Mesenchymal stem cell (in vitro differentiated cells and primary cell): ENCODE data around the gene CDKN2D.

Experiments used
- DNase-seq: peaks from one replicate; pipeline ENCODE4 v3.0.0-alpha.2; 2013
- H2AFZ ChIP-seq: one replicate; pipeline ENCODE4 v1.6.1; 2013; ENCODE audit warnings: low read depth, mild to moderate bottlenecking, control low read depth, inconsistent platforms, low read length, moderate library complexity
- H2AK5ac ChIP-seq: 2 replicates; pipeline ENCODE4 v1.6.1; 2013; ENCODE audit warnings: low read length, moderate library complexity, mild to moderate bottlenecking, inconsistent platforms; ENCODE audit not compliant: severe bottlenecking
- H2BK120ac ChIP-seq: one replicate; pipeline ENCODE4 v1.6.1; 2013; ENCODE audit warnings: low read depth, mild to moderate bottlenecking, inconsistent platforms, low read length, moderate library complexity
- H2BK12ac ChIP-seq, 2 experiments: one replicate each; pipeline ENCODE4 v1.6.1; 2013; ENCODE audit warnings: inconsistent platforms in 2 of 2, low read length in 2 of 2, mild to moderate bottlenecking in 2 of 2, moderate library complexity in 2 of 2, control low read depth in 1 of 2
- H2BK15ac ChIP-seq: one replicate; pipeline ENCODE4 v1.6.1; 2013; ENCODE audit warnings: mild to moderate bottlenecking, low read depth, inconsistent platforms; ENCODE audit not compliant: poor library complexity, severe bottlenecking
- H2BK5ac ChIP-seq: 2 replicates; pipeline ENCODE4 v1.6.1; 2013; ENCODE audit warnings: low read depth, mild to moderate bottlenecking, low read length, control low read depth, inconsistent platforms; ENCODE audit not compliant: poor library complexity, severe bottlenecking
- H3K14ac ChIP-seq, 2 experiments: one replicate each; pipeline ENCODE4 v1.6.1; 2013; ENCODE audit warnings: inconsistent platforms in 2 of 2, low read length in 2 of 2, control low read depth in 1 of 2, mild to moderate bottlenecking in 1 of 2, moderate library complexity in 1 of 2
- H3K18ac ChIP-seq, 2 experiments: one replicate each; pipeline ENCODE4 v1.6.1; 2013; ENCODE audit warnings: inconsistent platforms in 2 of 2, low read length in 2 of 2, control low read depth in 1 of 2, low read depth in 1 of 2, mild to moderate bottlenecking in 1 of 2
- H3K23ac ChIP-seq, 2 experiments: one replicate each; pipeline ENCODE4 v1.6.1; 2013; ENCODE audit warnings: inconsistent platforms in 2 of 2, low read length in 2 of 2, mild to moderate bottlenecking in 2 of 2, moderate library complexity in 2 of 2, control low read depth in 1 of 2
- H3K27ac ChIP-seq: 2 replicates; pipeline ENCODE4 v1.5.1; 2013; ENCODE audit warnings: mild to moderate bottlenecking, moderate library complexity, low read length, control low read depth, inconsistent platforms; ENCODE audit not compliant: poor library complexity, severe bottlenecking
- H3K27me3 ChIP-seq, 2 experiments: 2 replicates each; pipeline versions ENCODE4 v1.6.1 to v1.7.0; 2013; ENCODE audit warnings: low read length in 2 of 2, mild to moderate bottlenecking in 2 of 2, moderate library complexity in 2 of 2, control low read depth in 1 of 2, inconsistent platforms in 1 of 2; ENCODE audit not compliant: control insufficient read depth in 1 of 2, insufficient read depth in 1 of 2
- H3K36me3 ChIP-seq, 2 experiments: 2 replicates each; pipeline versions ENCODE4 v1.6.1 to v1.7.0; 2013; ENCODE audit warnings: low read length in 2 of 2, control low read depth in 1 of 2, inconsistent platforms in 1 of 2, low read depth in 1 of 2, mild to moderate bottlenecking in 1 of 2; ENCODE audit not compliant: insufficient read depth in 2 of 2, control insufficient read depth in 1 of 2
- H3K4ac ChIP-seq, 2 experiments: one replicate each; pipeline ENCODE4 v1.6.1; 2013; ENCODE audit warnings: inconsistent platforms in 2 of 2, low read length in 2 of 2, mild to moderate bottlenecking in 2 of 2, moderate library complexity in 2 of 2, control low read depth in 1 of 2, low read depth in 1 of 2
- H3K4me1 ChIP-seq: 2 replicates; pipeline ENCODE4 v1.6.1; 2013; ENCODE audit warnings: low read depth, low read length, control low read depth; ENCODE audit not compliant: control insufficient read depth, insufficient read depth
- H3K4me2 ChIP-seq: 2 replicates; pipeline ENCODE4 v1.6.1; 2013; ENCODE audit warnings: low read length, mild to moderate bottlenecking, inconsistent platforms; ENCODE audit not compliant: poor library complexity, severe bottlenecking
- H3K4me3 ChIP-seq, 2 experiments: 2 replicates each; pipeline versions ENCODE4 v1.5.1 to v1.7.0; 2013; ENCODE audit warnings: low read length in 2 of 2, mild to moderate bottlenecking in 2 of 2, control low read depth in 1 of 2, low read depth in 1 of 2; ENCODE audit not compliant: insufficient read depth in 1 of 2
- H3K79me1 ChIP-seq: replicated peaks from 2 replicates; pipeline ENCODE4 v1.6.1; 2013; ENCODE audit warnings: mild to moderate bottlenecking, control low read depth, low read length, inconsistent platforms; ENCODE audit not compliant: poor library complexity, severe bottlenecking
- H3K9ac ChIP-seq: 2 replicates; pipeline ENCODE4 v1.7.0; 2013; ENCODE audit warnings: mild to moderate bottlenecking, low read length, moderate library complexity
- H3K9me3 ChIP-seq: 2 replicates; pipeline ENCODE4 v1.7.0; 2013; ENCODE audit warnings: mild to moderate bottlenecking, low read length; ENCODE audit not compliant: control insufficient read depth
- H4K8ac ChIP-seq: one replicate; pipeline ENCODE4 v1.6.1; 2013; ENCODE audit warnings: inconsistent platforms, mild to moderate bottlenecking, low read length, moderate library complexity
- H4K91ac ChIP-seq: one replicate; pipeline ENCODE4 v1.6.1; 2013; ENCODE audit warnings: mild to moderate bottlenecking, low read length, inconsistent platforms
- WGBS: methylation state at CpG from one replicate; pipeline ENCODE4 v1.1.7; 2013; ENCODE audit warnings: mixed read lengths; 5-methylcytosine and 5-hydroxymethylcytosine counted together

The CDKN2D gene

GRCh38 chr19:10550336-10550735 lies 18.4 kb downstream of the CDKN2D start:
- Histone ChIP-seq H3K18ac (no peak overlapping the region), H2AK5ac (no peak overlapping the region), H3K4ac (no peak overlapping the region), H4K8ac (no peak overlapping the region), H3K27ac (no peak overlapping the region), H3K14ac (no peak overlapping the region), H3K9me3 (no peaks in the 10 kb centered on the region), H3K27me3 (no peaks in the 10 kb centered on the region), H2BK12ac (no peak overlapping the region), H3K79me1 (peaks cover 27% of the 10 kb centered on the region), H2BK5ac (no peak overlapping the region), H3K4me3 (no peak overlapping the region), H2BK15ac (no peak overlapping the region), H3K36me3 (peaks cover 57 to 67% of the 10 kb centered on the region in 2 experiments), H2BK120ac (no peak overlapping the region), H4K91ac (no peak overlapping the region), H3K4me1 (peaks cover 3% of the 10 kb centered on the region), H3K23ac (no peak overlapping the region), H2AFZ (no peak overlapping the region), H3K9ac (no peak overlapping the region), H3K4me2 (no peak overlapping the region)
- DNase-seq: no peak
- 96% methylated on average over 5 of the region's 6 CpGs for WGBS

GRCh38 chr19:10549733-10550132 lies 19.0 kb downstream of the CDKN2D start:
- H3K18ac ChIP-seq: no peak overlapping the region
- H3K79me1 ChIP-seq: peaks cover 29% of the 10 kb centered on the region
- H2BK5ac ChIP-seq: no peak overlapping the region
- H3K36me3 ChIP-seq: peaks cover 52 to 61% of the 10 kb centered on the region in 2 experiments
- DNase-seq: no peak
- no peak overlapping the region for H2BK12ac ChIP-seq
- no peak overlapping the region for H3K4me2 ChIP-seq
- H3K9me3 ChIP-seq: no peaks in the 10 kb centered on the region
- no peak overlapping the region for H3K14ac ChIP-seq
- no peaks in the 10 kb centered on the region for H3K27me3 ChIP-seq
- H2BK120ac ChIP-seq: no peak overlapping the region
- WGBS: 98% methylated on average over 7 of the region's 7 CpGs
- H3K4me1 ChIP-seq: peaks cover 6% of the 10 kb centered on the region
- H2BK15ac ChIP-seq: no peak overlapping the region
- H3K9ac ChIP-seq: no peak overlapping the region
- no peak overlapping the region for H4K8ac ChIP-seq
- H3K4ac ChIP-seq: no peak overlapping the region
- no peak overlapping the region for H3K23ac ChIP-seq
- H2AK5ac ChIP-seq: no peak overlapping the region
- H3K4me3 ChIP-seq: no peak overlapping the region
- H2AFZ ChIP-seq: no peak overlapping the region
- no peak overlapping the region for H4K91ac ChIP-seq
- no peak overlapping the region for H3K27ac ChIP-seq

DNA sequence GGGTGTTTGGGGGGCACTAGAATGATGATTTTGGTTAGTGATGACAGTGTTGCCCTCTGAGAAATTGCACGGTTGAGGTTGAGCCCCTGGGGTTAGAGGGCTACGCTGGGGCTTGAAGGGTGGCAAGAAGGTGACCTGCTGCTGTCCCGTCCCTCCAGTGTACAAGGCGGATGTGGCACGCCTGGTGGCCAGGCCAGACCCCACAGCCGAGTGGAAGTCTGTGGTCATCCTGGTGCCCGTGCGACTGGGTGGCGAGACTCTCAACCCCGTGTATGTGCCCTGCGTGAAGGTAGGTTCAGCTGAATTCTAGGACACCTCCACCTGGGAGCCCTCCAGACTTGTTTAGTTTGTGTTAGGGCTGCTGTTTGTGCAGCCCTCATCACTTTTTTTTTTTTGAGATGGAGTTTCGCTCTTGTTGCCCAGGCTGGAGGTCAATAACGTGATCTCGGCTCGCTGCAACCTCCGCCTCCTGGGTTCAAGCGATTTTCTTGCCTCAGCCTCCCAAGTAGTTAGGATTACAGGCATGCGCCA lies 20.0 kb downstream of the CDKN2D start:
- H4K8ac ChIP-seq: no peak overlapping the region
- H3K14ac ChIP-seq: no peak overlapping the region
- no peak overlapping the region for H2BK120ac ChIP-seq
- H2BK15ac ChIP-seq: no peak overlapping the region
- no peak overlapping the region for H2BK5ac ChIP-seq
- WGBS: 93% methylated on average over 18 of the region's 18 CpGs
- peaks cover 43 to 52% of the 10 kb centered on the region in 2 experiments for H3K36me3 ChIP-seq
- H4K91ac ChIP-seq: no peak overlapping the region
- no peak overlapping the region for H3K4me2 ChIP-seq
- H3K27me3 ChIP-seq: no peaks in the 10 kb centered on the region
- DNase-seq: no peak
- H3K4me1 ChIP-seq: peaks cover 10% of the 10 kb centered on the region
- H3K23ac ChIP-seq: no peak overlapping the region
- no peak overlapping the region for H3K27ac ChIP-seq
- H2AFZ ChIP-seq: no peak overlapping the region
- peaks cover 30% of the 10 kb centered on the region for H3K79me1 ChIP-seq
- no peaks in the 10 kb centered on the region for H3K9me3 ChIP-seq
- no peak overlapping the region for H3K4ac ChIP-seq
- H2AK5ac ChIP-seq: no peak overlapping the region
- no peak overlapping the region for H2BK12ac ChIP-seq
- no peak overlapping the region for H3K9ac ChIP-seq
- no peak overlapping the region for H3K4me3 ChIP-seq
- H3K18ac ChIP-seq: no peak overlapping the region

GRCh38 chr19:10546817-10547216 lies 22.0 kb downstream of the CDKN2D start:
- H3K36me3 ChIP-seq: peaks cover 23 to 32% of the 10 kb centered on the region in 2 experiments
- no peak overlapping the region for H2AFZ ChIP-seq
- no peak overlapping the region for H3K14ac ChIP-seq
- no peak overlapping the region for H2BK12ac ChIP-seq
- no peak overlapping the region for H4K91ac ChIP-seq
- peaks cover 14% of the 10 kb centered on the region for H3K4me1 ChIP-seq
- H3K23ac ChIP-seq: no peak overlapping the region
- no peak overlapping the region for H3K4me2 ChIP-seq
- H2BK5ac ChIP-seq: no peak overlapping the region
- H3K4ac ChIP-seq: no peak overlapping the region
- H3K4me3 ChIP-seq: no peak overlapping the region
- H3K18ac ChIP-seq: no peak overlapping the region
- no peak for DNase-seq
- peaks cover 22% of the 10 kb centered on the region for H3K79me1 ChIP-seq
- H3K9ac ChIP-seq: no peak overlapping the region
- H2BK15ac ChIP-seq: no peak overlapping the region
- no peak overlapping the region for H2AK5ac ChIP-seq
- H3K9me3 ChIP-seq: no peaks in the 10 kb centered on the region
- H3K27me3 ChIP-seq: no peaks in the 10 kb centered on the region
- 98% methylated on average over 17 of the region's 17 CpGs for WGBS
- H4K8ac ChIP-seq: no peak overlapping the region
- H3K27ac ChIP-seq: no peak overlapping the region
- no peak overlapping the region for H2BK120ac ChIP-seq
